HepG2 (cell line): Measurements from ENCODE around the gene NAGS. TPM values are rescaled to one million over a fixed set of nuclear protein-coding genes. Genes with fewer than 3 reads are reported as not detected.

Experiments used
- ARID4A ChIP-seq: sonication (generic); formaldehyde crosslinking; IDR thresholded peaks from 2 replicates; pipeline ENCODE4 v1.5.0; 2020; ENCODE audit warnings: mild to moderate bottlenecking, missing genetic modification reagents, borderline replicate concordance
- CREB3 ChIP-seq: sonication (generic); formaldehyde crosslinking; IDR thresholded peaks from 2 replicates; pipeline ENCODE4 v1.5.0; 2020; ENCODE audit warnings: missing genetic modification reagents
- GABPB1 ChIP-seq: IDR thresholded peaks from 2 replicates; pipeline ENCODE4 v1.6.1; 2016; ENCODE audit warnings: mild to moderate bottlenecking, missing genetic modification reagents, moderate library complexity, missing compliant biosample characterization
- HCFC1 ChIP-seq: fragments of 150-350 bp; IDR thresholded peaks from 2 replicates; pipeline ENCODE4 v1.6.1; 2014; ENCODE audit warnings: low read depth, low read length
- KDM5B ChIP-seq: sonication (generic); formaldehyde crosslinking; IDR thresholded peaks from 2 replicates; pipeline ENCODE4 v1.4.0; 2020; ENCODE audit warnings: missing genetic modification reagents, mild to moderate bottlenecking, borderline replicate concordance
- KLF13 ChIP-seq: sonication (generic); formaldehyde crosslinking; IDR thresholded peaks from 2 replicates; pipeline ENCODE4 v1.4.0; 2020; ENCODE audit warnings: mild to moderate bottlenecking, missing genetic modification reagents
- MIER3 ChIP-seq: IDR thresholded peaks from 2 replicates; pipeline ENCODE4 v1.6.1; 2016; ENCODE audit warnings: missing compliant biosample characterization, borderline replicate concordance
- MTERF4 ChIP-seq: sonication (generic); formaldehyde crosslinking; IDR thresholded peaks from 2 replicates; pipeline ENCODE4 v1.8.0; 2023; ENCODE audit warnings: mild to moderate bottlenecking, missing genetic modification reagents
- MTF2 ChIP-seq: sonication (generic); formaldehyde crosslinking; IDR thresholded peaks from 2 replicates; pipeline ENCODE4 v1.5.0; 2020; ENCODE audit warnings: missing genetic modification reagents, borderline replicate concordance
- PBX2 ChIP-seq: IDR thresholded peaks from 2 replicates; pipeline ENCODE4 v1.6.1; 2016; ENCODE audit warnings: control low read depth
- PRMT3 ChIP-seq: sonication (generic); formaldehyde crosslinking; IDR thresholded peaks from 2 replicates; pipeline ENCODE4 v1.8.1; 2022; ENCODE audit warnings: low read depth, mild to moderate bottlenecking, moderate library complexity, missing genetic modification reagents, borderline replicate concordance
- XBP1 ChIP-seq: sonication (generic); formaldehyde crosslinking; IDR thresholded peaks from 2 replicates; pipeline ENCODE4 v1.5.0; 2020; ENCODE audit warnings: missing genetic modification reagents
- ZMYM3 ChIP-seq: sonication (generic); formaldehyde crosslinking; IDR thresholded peaks from 2 replicates; pipeline ENCODE4 v1.5.1; 2020; ENCODE audit warnings: mild to moderate bottlenecking, missing genetic modification reagents
- ZNF263 ChIP-seq: sonication (generic); formaldehyde crosslinking; IDR thresholded peaks from 2 replicates; pipeline ENCODE4 v1.4.0; 2020; ENCODE audit warnings: missing genetic modification reagents
- ZNF33A ChIP-seq: sonication (generic); formaldehyde crosslinking; IDR thresholded peaks from 2 replicates; pipeline ENCODE4 v1.5.1; 2020; ENCODE audit warnings: missing genetic modification reagents, mild to moderate bottlenecking, moderate library complexity, borderline replicate concordance
- ZNF678 ChIP-seq: sonication (generic); formaldehyde crosslinking; IDR thresholded peaks from 2 replicates; pipeline ENCODE4 v1.4.0; 2020; ENCODE audit warnings: mild to moderate bottlenecking, missing genetic modification reagents
- ZNF713 ChIP-seq: sonication (generic); formaldehyde crosslinking; IDR thresholded peaks from 2 replicates; pipeline ENCODE4 v1.4.0; 2020; ENCODE audit warnings: mild to moderate bottlenecking, missing genetic modification reagents
- polyA plus RNA-seq, 8 experiments: library from polyadenylated mRNA; depleted of rRNA in 3 of 8; stranded (reverse) in 7 of 8; unstranded in 1 of 8; fragments of >200 nt; fragmentation: Illumina TruSeq in 4 of 8; extraction: Trizol in 4 of 8; gene quantifications; 2 replicates each; pipeline versions ENCODE4 v1.2.1 to v1.2.3, GENCODE V29; 2011 to 2016; ENCODE audit warnings: low read depth in 4 of 8, missing spikeins in 1 of 8, mixed read lengths in 1 of 8; ENCODE audit not compliant: insufficient read depth in 1 of 8
- total RNA-seq, 5 experiments: library from RNA; depleted of rRNA; stranded (reverse); fragments of >200 nt; fragmentation: Illumina TruSeq; extraction: Trizol; gene quantifications; 2 replicates each; pipeline ENCODE4 v1.2.3, GENCODE V29; 2016; ENCODE audit warnings: low read depth in 1 of 5
- TF ChIP-seq, protein P1 (sequence below): sonication (generic); formaldehyde crosslinking; IDR thresholded peaks from 2 replicates; pipeline ENCODE4 v1.5.0; 2020; ENCODE audit warnings: missing genetic modification reagents, mild to moderate bottlenecking, borderline replicate concordance

NAGS gene
- total and polyA plus RNA-seq, 2 of the 13 experiments (the other 11 are each of a cell fraction or from before 2014, with no cell fraction given), result 4.3 to 5.1 TPM

GRCh38 chr17:44004761-44005526, 522 bp downstream of the NAGS start (continued):
- TF ChIP-seq PRMT3 (no peak), XBP1 (CRISPR knock-in tag) (no peak), MTERF4 (peak; percentile 85), KDM5B (peak; percentile 84), ZNF713 (CRISPR knock-in tag) (peak; percentile 16; the same call in 1 of the 2 replicates), ZNF33A (CRISPR knock-in tag) (no peak), ZNF263 (0 out of 2 replicates have a peak, but pooled peaks have one; percentile 19), CREB3 (no peak), ZNF678 (peak; percentile 63; the same call in 1 of the 2 replicates), ZMYM3 (CRISPR knock-in tag) (no peak), KLF13 (no peak; the same call in 1 of the 2 replicates), HCFC1 (no peak), MIER3 (no peak), ARID4A (CRISPR knock-in tag) (peak; percentile 3; the same call in 1 of the 2 replicates), GABPB1 (peak; percentile 57; the same call in 1 of the 2 replicates), PBX2 (CRISPR knock-in tag) (no peak), MTF2 (peak; percentile 18; the same call in 1 of the 2 replicates)
- TF ChIP-seq, protein P1, sequence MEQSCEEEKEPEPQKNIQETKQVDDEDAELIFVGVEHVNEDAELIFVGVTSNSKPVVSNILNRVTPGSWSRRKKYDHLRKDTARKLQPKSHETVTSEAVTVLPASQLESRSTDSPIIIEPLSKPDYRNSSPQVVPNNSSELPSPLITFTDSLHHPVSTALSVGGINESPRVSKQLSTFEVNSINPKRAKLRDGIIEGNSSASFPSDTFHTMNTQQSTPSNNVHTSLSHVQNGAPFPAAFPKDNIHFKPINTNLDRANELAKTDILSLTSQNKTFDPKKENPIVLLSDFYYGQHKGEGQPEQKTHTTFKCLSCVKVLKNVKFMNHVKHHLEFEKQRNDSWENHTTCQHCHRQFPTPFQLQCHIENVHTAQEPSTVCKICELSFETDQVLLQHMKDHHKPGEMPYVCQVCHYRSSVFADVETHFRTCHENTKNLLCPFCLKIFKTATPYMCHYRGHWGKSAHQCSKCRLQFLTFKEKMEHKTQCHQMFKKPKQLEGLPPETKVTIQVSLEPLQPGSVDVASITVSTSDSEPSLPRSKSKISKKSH (CRISPR knock-in tag), result no peak
